HS-27A (cell line): Measurements from ENCODE around the gene TSPAN13.

Source experiments
- DNase-seq: peaks from one replicate; pipeline ENCODE4 v3.0.0-alpha.2; 2012; ENCODE audit warnings: low read depth, missing footprints

TSPAN13 gene

DNA sequence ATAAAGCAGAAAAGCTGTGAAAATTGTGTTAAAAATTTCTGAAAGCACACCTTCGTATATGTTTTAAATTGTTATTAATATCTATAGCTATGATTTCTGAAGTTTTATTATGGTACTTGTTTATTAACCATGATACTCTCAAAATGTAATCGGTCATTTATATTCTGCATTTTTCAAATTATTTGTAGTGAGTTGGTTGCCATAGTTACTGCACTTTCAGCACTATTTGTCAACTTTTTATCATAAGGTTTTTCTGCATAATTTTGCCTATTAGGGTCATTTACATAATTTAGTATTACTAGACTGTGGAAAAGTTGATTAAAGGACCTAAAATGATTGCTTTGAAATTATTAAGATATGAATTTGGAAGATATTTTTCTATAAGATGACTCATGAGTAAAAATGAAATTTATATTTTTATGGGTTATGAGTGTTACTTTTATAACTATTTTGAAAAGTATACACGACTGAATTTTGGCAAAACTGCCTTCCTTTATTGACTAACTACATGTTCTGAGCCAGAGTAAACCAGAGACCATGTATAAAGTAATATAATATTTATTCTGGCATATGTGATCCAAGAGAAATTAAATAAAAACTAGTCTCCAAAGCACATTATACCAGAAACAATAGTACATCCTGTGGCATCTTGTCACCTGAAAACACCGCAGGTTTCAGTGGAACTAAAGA is 59.1 kb downstream of the TSPAN13 start:
- DNase-seq: no peak

GRCh38 chr7:16813232-16813616 is 59.7 kb downstream of the TSPAN13 start:
- no peak for DNase-seq

- DNase-seq: no peak
Observed at GRCh38 chr7:16815001-16815400, 61.4 kb downstream of the TSPAN13 start.

DNA sequence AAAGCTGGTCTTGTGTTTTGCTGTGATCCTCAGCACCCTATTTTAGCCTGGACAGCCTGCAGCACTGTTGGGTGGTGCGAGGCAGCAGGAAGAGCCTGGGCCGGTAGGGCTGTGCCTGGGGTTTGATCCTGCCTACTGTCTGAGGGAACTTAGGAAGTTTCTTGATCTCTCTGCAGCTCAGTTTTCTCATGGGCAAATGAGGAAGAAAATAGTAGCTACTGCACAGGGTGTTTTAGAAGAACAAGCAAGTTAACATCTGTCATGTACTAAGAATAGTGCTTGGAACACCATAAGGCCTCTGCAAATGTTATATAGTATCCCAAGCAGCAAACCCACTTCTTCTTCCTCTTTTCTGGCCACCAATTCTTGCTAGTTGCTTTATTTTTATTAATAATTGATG is 63.3 kb downstream of the TSPAN13 start:
- DNase-seq: no peak

DNA sequence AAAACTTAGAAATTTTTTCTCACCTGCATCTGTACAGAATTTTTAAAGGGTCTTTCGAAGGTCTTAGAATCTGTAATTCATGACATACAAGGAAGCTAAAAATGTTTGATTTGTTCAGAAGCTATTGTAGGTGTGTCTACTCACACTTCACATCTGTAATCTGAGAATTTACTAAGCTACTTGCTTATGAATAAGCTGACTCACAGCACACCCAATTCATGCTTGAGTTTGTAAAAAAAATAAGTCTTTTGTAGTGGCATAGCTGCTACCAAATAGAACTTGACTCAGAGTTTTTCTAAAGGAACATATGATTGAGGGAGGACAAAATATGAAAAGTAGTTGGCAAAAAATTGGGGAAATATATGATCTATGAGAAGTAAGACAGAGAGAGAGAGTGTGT is 64.0 kb downstream of the TSPAN13 start:
- no peak for DNase-seq

GRCh38 chr7:16818732-16819131 is 65.2 kb downstream of the TSPAN13 start:
- DNase-seq: no peak

DNA sequence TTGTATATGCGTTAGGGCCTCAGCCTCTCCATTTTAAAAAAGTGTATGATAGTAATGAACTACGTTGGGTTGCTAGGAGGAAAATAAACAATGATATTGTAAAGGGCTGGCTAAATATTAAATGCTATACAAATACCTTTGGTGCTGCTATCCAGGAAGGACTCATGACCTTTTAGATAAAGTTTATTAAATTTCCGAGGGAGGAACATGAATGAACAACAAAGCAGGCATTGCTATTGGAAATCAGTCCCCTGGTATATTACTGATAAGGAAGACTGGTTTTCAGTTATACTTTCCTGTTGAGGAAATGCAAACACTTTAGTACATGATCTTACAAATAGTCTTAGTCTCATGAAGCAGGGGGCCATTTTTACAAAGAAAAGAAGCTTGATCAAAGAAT is 68.5 kb downstream of the TSPAN13 start:
- DNase-seq: no peak

GRCh38 chr7:16826060-16826459 is 72.5 kb downstream of the TSPAN13 start:
- DNase-seq: no peak

DNA sequence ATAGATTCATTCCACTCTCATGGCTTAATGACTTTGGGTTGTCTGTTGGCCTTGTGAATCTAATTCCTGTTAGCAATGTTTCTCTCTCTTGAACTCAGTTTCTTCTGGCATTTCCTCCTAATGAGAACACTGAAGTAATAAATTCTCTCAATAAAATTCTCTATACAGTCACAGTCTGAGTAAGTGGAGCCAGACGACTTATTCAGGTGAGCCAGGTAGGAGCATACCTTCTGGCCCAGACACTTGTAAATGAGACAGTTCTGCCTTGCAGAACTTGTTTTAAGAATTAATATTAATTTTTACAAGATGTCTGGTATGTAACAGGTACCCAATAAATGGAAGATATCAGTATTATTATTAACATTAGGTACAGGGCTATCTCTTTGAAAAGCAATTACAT is 79.8 kb downstream of the TSPAN13 start:
- no peak for DNase-seq
